ENCODE data around the gene FAM107A. TPM values are rescaled to one million over a fixed set of nuclear protein-coding genes. Genes with fewer than 3 reads are reported as not detected.

The FAM107A gene
- total and polyA plus RNA-seq, 9 of the 15 experiments (the other 6 are each of a cell fraction or from before 2014, with no cell fraction given) = 0.07 TPM; not detected in 8

GRCh38 chr3:58624550-58624949 is 47.4 kb upstream of the FAM107A start (continued):
- TF ChIP-seq ZBTB40 (IDR thresholded peaks at IDR 0.05) = no peak
- TF ChIP-seq ZBTB40 (CRISPR knock-in tag; IDR thresholded peaks at IDR 0.05) = no peak
- TF ChIP-seq NRF1 (conservative IDR thresholded peaks at IDR 0.05 in 1 of 2, IDR thresholded peaks at IDR 0.05 in 1 of 2) = no peak
- no peak for TF ChIP-seq THAP7 (CRISPR knock-in tag; IDR thresholded peaks at IDR 0.05)
- TF ChIP-seq HDAC1 (IDR thresholded peaks at IDR 0.05) = no peak
